ENCODE data around the gene ARVCF. TPM values are rescaled to one million over a fixed set of nuclear protein-coding genes. Genes with fewer than 3 reads are reported as not detected.

ARVCF gene
- total RNA-seq, 1 experiment from 2014 or later, result 8.2 TPM

DNA sequence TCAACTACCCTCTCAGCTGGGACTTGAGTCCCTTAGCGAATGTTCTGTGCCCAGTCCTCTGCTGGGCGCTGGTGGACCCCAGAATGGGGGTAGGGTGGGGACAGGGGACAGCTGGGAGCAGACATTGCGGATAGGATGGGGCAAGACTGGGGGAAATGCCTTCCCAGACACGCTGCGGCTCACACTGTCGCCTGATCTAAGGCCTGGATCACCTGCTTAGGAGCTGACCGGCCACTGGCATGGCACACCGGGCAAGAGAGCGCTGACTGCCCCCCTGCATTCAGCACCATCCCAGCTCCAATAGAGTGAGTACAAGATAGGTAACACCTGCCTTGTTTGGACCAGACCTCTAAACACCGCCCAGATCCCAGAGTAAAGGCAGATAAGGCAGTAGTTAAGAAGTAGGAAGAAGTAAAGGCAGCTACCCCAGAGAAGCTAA, 1.4 kb downstream of the ARVCF start:
- no peaks in the 10 kb centered on the region for H3K4me1 ChIP-seq (ENCODE audit: control insufficient read depth, insufficient read depth, low read length)
- ChIA-PET CTCF (no interaction called here), POLR2A (no interaction called here)
- ATAC-seq (no peak), DNase-seq (ENCODE audit: low read depth, low spot score) (no peak)
- no peaks in the 10 kb centered on the region for H3K27me3 ChIP-seq (ENCODE audit: control insufficient read depth, insufficient read depth, low read length)
- intact Hi-C loops (cut with micrococcal nuclease; ENCODE audit: unreplicated experiment), result no loop called here
- no peak overlapping the region for H3K27ac ChIP-seq (ENCODE audit: low read length)
- BruUV-seq (replicated peaks), result no TSS peak
- H3K36me3 ChIP-seq (ENCODE audit: control insufficient read depth, insufficient read depth, low read length), result no peaks in the 10 kb centered on the region; the same call in 1 of the 2 replicates
- H3K9me3 ChIP-seq (ENCODE audit: control insufficient read depth, insufficient read depth, low read depth, low read length), result no peaks in the 10 kb centered on the region
- H3K4me3 ChIP-seq (ENCODE audit: low read depth in 2 of 2, low read length in 2 of 2), result no peak overlapping the region
- TF ChIP-seq POLR2AphosphoS5 (IDR thresholded peaks at IDR 0.05; ENCODE audit: low read depth, low read length) (no peak), TCF7L2 (IDR thresholded peaks at IDR 0.05; ENCODE audit: low read depth, low read length) (no peak), SIN3A (IDR thresholded peaks at IDR 0.05; ENCODE audit: borderline replicate concordance, insufficient read depth, low read depth, low read length) (no peak)
- TF ChIP-seq, protein P1, sequence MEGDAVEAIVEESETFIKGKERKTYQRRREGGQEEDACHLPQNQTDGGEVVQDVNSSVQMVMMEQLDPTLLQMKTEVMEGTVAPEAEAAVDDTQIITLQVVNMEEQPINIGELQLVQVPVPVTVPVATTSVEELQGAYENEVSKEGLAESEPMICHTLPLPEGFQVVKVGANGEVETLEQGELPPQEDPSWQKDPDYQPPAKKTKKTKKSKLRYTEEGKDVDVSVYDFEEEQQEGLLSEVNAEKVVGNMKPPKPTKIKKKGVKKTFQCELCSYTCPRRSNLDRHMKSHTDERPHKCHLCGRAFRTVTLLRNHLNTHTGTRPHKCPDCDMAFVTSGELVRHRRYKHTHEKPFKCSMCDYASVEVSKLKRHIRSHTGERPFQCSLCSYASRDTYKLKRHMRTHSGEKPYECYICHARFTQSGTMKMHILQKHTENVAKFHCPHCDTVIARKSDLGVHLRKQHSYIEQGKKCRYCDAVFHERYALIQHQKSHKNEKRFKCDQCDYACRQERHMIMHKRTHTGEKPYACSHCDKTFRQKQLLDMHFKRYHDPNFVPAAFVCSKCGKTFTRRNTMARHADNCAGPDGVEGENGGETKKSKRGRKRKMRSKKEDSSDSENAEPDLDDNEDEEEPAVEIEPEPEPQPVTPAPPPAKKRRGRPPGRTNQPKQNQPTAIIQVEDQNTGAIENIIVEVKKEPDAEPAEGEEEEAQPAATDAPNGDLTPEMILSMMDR (IDR thresholded peaks at IDR 0.05), result no peak
- TF ChIP-seq, protein P2, sequence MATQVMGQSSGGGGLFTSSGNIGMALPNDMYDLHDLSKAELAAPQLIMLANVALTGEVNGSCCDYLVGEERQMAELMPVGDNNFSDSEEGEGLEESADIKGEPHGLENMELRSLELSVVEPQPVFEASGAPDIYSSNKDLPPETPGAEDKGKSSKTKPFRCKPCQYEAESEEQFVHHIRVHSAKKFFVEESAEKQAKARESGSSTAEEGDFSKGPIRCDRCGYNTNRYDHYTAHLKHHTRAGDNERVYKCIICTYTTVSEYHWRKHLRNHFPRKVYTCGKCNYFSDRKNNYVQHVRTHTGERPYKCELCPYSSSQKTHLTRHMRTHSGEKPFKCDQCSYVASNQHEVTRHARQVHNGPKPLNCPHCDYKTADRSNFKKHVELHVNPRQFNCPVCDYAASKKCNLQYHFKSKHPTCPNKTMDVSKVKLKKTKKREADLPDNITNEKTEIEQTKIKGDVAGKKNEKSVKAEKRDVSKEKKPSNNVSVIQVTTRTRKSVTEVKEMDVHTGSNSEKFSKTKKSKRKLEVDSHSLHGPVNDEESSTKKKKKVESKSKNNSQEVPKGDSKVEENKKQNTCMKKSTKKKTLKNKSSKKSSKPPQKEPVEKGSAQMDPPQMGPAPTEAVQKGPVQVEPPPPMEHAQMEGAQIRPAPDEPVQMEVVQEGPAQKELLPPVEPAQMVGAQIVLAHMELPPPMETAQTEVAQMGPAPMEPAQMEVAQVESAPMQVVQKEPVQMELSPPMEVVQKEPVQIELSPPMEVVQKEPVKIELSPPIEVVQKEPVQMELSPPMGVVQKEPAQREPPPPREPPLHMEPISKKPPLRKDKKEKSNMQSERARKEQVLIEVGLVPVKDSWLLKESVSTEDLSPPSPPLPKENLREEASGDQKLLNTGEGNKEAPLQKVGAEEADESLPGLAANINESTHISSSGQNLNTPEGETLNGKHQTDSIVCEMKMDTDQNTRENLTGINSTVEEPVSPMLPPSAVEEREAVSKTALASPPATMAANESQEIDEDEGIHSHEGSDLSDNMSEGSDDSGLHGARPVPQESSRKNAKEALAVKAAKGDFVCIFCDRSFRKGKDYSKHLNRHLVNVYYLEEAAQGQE (IDR thresholded peaks at IDR 0.05; ENCODE audit: insufficient read depth in 1 of 2, low read depth in 2 of 2, low read length in 1 of 2), result no peak
- in situ Hi-C loops (cut with HindIII; ENCODE audit: low pct_unique_long_range_greater_than_20kb, low sequenced_read_pairs), result no loop called here

DNA sequence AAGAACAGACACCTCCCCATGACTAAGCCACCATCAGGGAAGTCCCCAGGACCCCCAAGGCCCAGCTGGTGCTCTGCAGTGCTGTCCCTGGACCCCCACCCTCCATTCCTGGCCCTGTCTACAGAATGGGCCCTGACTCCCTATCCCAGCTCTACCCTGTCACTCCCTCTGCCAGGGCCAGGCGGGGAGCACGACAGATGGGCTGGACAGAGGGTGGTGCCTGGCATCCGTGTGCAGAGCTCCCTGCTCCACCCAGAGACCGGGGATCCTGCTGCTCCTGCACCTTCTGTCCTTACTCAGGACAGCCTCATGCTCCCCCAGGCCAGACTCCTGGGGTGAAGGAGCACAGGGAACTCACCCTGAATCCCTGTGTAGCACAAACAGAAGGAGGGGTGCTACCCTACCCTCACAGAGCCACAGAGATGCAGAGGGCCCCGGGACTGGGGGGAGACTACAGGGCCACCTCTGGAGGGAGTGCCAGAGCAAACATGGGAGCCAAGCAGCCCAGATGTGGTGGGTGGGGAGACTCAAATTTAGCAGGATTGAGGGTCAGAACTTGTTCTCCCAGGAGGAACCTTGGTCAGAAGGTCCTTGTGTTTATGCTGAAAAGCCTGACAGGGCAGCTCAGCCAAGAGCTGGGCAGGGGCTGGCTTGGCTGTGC, 2.0 kb downstream of the ARVCF start:
- intact Hi-C loops (cut with micrococcal nuclease; ENCODE audit: unreplicated experiment) (loop anchor here (5.0 kb wide), 1 partner anchor 42 kb away; no protein-coding TSS in a partner anchor), in situ Hi-C loops (cut with HindIII; ENCODE audit: low pct_unique_long_range_greater_than_20kb, low sequenced_read_pairs) (no loop called here)
- no peak for TF ChIP-seq TCF7L2 (IDR thresholded peaks at IDR 0.05; ENCODE audit: low read depth, low read length)
- TF ChIP-seq POLR2AphosphoS5 (IDR thresholded peaks at IDR 0.05; ENCODE audit: low read depth, low read length), result no peak
- no peak for TF ChIP-seq SIN3A (IDR thresholded peaks at IDR 0.05; ENCODE audit: borderline replicate concordance, insufficient read depth, low read depth, low read length)
- TF ChIP-seq, protein P2 (IDR thresholded peaks at IDR 0.05; ENCODE audit: insufficient read depth in 1 of 2, low read depth in 2 of 2, low read length in 1 of 2), result no peak
- TF ChIP-seq, protein P1 (IDR thresholded peaks at IDR 0.05), result no peak; the same call in 1 of the 2 replicates
- no peak for ATAC-seq
- Histone ChIP-seq H3K36me3 (ENCODE audit: control insufficient read depth, insufficient read depth, low read length) (no peaks in the 10 kb centered on the region; the same call in 1 of the 2 replicates), H3K27ac (ENCODE audit: low read length) (no peak overlapping the region), H3K4me3 (ENCODE audit: low read depth in 2 of 2, low read length in 2 of 2) (no peak overlapping the region), H3K9me3 (ENCODE audit: control insufficient read depth, insufficient read depth, low read depth, low read length) (no peaks in the 10 kb centered on the region), H3K27me3 (ENCODE audit: control insufficient read depth, insufficient read depth, low read length) (no peaks in the 10 kb centered on the region), H3K4me1 (ENCODE audit: control insufficient read depth, insufficient read depth, low read length) (no peaks in the 10 kb centered on the region)
- BruUV-seq (replicated peaks), result no TSS peak
- ChIA-PET CTCF (interaction anchor here (0.5 to 0.7 kb wide), 5 partner anchors 12 to 860 kb away, joined by 3 to 6 read pairs (median 4); no protein-coding TSS in a partner anchor), POLR2A (interaction anchor here (0.6 kb wide), 1 partner anchor 102 kb away, joined by 6 read pairs; the partner anchor contains the start of gene TRMT2A)
- DNase-seq (ENCODE audit: low read depth, low spot score), result no peak

Measured in Panc1 (cell line).